NT2/D1 (cell line): ENCODE results near the gene NBEAL1.

Experiments
- YY1 ChIP-seq: IDR thresholded peaks from 2 replicates; pipeline ENCODE4 v1.6.1; 2011; ENCODE audit not compliant: insufficient read length, insufficient read depth
- ZNF274 ChIP-seq: IDR thresholded peaks from 2 replicates; pipeline ENCODE4 v1.6.1; 2011; ENCODE audit warnings: mild to moderate bottlenecking, low read depth, low read length

DNA sequence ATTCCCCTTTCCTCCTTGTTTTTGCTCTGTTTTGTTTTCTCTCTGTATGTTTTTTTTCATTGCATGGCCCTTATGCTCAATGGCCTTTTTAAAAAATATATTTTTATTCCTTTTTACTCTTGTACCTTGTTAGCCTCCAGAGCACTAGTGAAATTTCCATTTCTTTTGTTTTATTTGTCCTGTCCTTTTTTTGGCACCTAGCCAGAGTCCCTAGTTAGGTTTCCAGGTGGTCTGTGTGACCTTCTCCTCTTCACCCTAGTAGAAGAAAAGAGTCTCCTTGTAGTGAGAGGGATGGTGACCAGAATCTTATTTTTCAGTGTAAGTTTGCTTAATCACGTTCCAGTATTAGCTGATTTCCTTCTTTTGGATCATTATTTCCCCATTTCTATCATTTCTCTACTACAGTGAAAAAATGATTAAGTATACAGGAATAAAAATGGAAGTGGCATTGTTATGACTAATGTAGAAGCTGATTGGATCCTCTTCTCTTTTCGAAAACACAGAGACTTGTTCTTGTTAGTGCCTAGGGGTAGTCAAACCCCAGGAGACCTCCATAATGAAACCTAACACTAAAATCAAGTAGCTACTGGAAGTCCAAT, 65.9 kb downstream of the NBEAL1 start:
- TF ChIP-seq YY1 (no peak), ZNF274 (no peak)
